Measurements from ENCODE around the gene RGS13.

Gene RGS13

DNA sequence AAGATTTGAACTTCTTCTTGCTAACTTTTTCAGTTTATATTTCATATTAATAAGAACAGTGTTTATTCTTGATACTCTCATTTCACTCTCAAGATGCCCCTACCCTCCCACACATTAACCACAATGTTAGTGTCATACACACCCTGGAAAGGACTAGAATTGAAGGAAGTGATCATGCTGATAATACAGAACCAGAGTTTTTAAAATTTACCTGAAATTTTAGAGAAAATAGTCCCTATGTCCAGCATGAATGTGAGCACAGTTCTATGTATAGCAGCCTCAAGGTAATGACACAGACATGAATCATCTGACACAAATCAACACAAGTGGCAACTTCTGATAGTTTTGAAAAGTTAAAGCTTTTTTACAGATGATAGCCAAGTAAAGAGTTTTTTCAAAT is 34.4 kb upstream of the RGS13 start:
- no peak for DNase-seq (ENCODE audit: low read depth, low spot score)
- no peaks in the 10 kb centered on the region for H3K27me3 ChIP-seq (ENCODE audit: control insufficient read depth, insufficient read depth, low read length)
- H3K4me1 ChIP-seq (ENCODE audit: control insufficient read depth, insufficient read depth, low read length) = no peaks in the 10 kb centered on the region
- H3K9me3 ChIP-seq (ENCODE audit: control insufficient read depth, insufficient read depth, low read length) = no peaks in the 10 kb centered on the region
- H3K27ac ChIP-seq (ENCODE audit: low read length) = no peak overlapping the region
- no peaks in the 10 kb centered on the region for H3K36me3 ChIP-seq (ENCODE audit: control insufficient read depth, insufficient read depth, low read length)
- no peak overlapping the region for H3K4me3 ChIP-seq (ENCODE audit: low read length)

DNA sequence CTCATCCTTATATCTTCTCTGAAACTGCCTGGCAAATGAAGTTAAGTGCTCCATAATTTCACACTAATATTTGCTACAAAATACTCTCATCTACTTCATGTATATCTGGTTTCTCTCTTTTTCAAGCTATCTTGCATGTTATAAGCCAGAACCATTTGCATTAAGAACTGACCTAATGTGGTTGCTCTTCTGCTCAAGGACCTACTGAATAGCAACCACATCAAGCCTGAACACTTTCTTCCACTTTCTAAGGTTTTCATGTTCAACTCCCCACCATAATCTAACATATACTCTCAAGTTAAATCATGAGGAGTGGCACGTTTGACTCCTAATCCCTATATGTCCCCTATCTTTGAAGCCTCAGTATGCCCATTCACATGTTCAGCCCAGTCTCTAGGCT is 33.2 kb upstream of the RGS13 start:
- Histone ChIP-seq H3K4me1 (ENCODE audit: control insufficient read depth, insufficient read depth, low read length) (no peaks in the 10 kb centered on the region), H3K4me3 (ENCODE audit: low read length) (no peak overlapping the region), H3K27ac (ENCODE audit: low read length) (no peak overlapping the region), H3K27me3 (ENCODE audit: control insufficient read depth, insufficient read depth, low read length) (no peaks in the 10 kb centered on the region), H3K9me3 (ENCODE audit: control insufficient read depth, insufficient read depth, low read length) (no peaks in the 10 kb centered on the region), H3K36me3 (ENCODE audit: control insufficient read depth, insufficient read depth, low read length) (no peaks in the 10 kb centered on the region)
- no CpG with 5 or more reads among the region's 1 CpG for WGBS (ENCODE audit: insufficient coverage, insufficient read length)
- DNase-seq (ENCODE audit: low read depth, low spot score) = no peak

DNA sequence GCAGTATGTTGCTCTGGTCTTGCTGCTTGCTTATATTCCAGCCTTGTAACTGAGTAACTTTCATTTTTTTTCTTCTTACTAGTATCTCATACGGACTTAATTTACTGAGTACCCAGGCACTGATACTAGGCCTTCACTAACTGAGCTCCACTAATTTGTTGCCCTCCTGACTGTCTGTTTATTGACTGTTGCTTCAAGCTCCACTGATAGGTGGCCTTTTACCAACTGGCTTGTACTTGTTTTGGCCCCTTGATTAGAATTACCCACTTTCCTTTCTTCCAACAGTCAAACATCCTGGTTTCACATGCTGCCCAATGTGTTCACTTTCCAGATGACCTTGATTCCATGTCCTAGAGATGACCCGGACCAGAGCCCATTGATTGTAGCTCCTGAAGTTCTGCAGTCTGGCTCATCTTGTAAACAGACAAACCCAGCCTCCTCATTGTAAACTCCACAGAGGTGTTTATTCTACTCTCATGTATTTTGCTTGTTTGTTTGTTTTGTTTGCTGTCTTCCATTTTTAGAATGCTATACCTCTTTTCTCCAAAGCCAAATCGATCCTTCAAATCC is 32.6 kb upstream of the RGS13 start:
- H3K9me3 ChIP-seq (ENCODE audit: control insufficient read depth, insufficient read depth, low read length) = no peaks in the 10 kb centered on the region
- no peaks in the 10 kb centered on the region for H3K36me3 ChIP-seq (ENCODE audit: control insufficient read depth, insufficient read depth, low read length)
- no peaks in the 10 kb centered on the region for H3K27me3 ChIP-seq (ENCODE audit: control insufficient read depth, insufficient read depth, low read length)
- no peak for DNase-seq (ENCODE audit: low read depth, low spot score)
- no CpG with 5 or more reads among the region's 3 CpGs for WGBS (ENCODE audit: insufficient coverage, insufficient read length)
- H3K4me1 ChIP-seq (ENCODE audit: control insufficient read depth, insufficient read depth, low read length) = no peaks in the 10 kb centered on the region
- H3K27ac ChIP-seq (ENCODE audit: low read length) = no peak overlapping the region
- no peak overlapping the region for H3K4me3 ChIP-seq (ENCODE audit: low read length)

DNA sequence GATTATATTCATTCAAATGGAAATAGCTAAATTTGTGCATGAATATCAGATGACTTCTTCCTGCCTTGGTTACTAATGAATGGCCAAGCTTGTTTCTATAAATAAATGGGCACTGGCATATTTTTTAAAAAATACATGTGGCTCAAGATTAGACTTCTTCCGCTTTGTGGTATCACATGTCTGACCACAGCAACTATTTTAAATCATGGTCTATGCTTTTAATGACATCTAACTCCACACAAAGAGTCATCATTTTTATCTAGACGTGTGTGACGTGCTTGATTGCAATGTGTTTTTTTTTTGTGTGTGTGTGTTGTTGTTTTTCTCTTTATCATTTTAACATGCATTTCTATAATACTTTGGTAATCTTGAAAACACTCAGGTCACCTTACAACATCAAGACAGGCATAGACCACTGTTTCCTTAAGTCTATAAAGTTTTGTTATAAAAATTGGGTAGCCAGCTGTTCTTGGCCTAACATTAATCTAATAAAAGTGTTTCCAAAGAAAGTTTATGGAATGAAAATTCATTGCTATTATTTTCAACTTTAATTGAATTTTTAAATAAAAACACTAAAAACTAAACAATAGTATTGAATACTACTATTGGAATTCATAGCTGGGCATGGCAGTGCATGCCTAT is 30.8 kb upstream of the RGS13 start:
- no peak overlapping the region for H3K27ac ChIP-seq (ENCODE audit: low read length)

DNA sequence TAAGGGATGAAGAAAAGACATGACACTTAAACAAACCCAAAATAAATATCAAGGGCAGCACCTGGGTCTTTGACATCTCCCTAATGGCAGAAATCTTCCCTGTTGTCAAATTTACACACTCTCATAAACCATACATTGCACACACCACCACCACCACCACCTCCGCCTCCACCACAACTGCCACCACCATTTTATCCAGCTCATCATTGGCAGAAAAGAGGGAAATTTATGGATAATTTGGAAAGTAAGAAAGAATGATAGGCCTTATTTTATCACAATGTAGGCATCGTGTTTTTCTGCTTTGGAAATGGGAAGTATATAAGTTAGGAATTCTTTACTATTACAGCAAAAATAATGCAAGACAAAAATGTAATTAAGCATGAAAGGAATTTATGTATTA is 27.3 kb upstream of the RGS13 start:
- Histone ChIP-seq H3K4me3 (ENCODE audit: low read length) (no peak overlapping the region), H3K9me3 (ENCODE audit: control insufficient read depth, insufficient read depth, low read length) (no peaks in the 10 kb centered on the region), H3K27me3 (ENCODE audit: control insufficient read depth, insufficient read depth, low read length) (no peaks in the 10 kb centered on the region), H3K27ac (ENCODE audit: low read length) (no peak overlapping the region), H3K36me3 (ENCODE audit: control insufficient read depth, insufficient read depth, low read length) (no peaks in the 10 kb centered on the region), H3K4me1 (ENCODE audit: control insufficient read depth, insufficient read depth, low read length) (no peaks in the 10 kb centered on the region)
- WGBS (ENCODE audit: insufficient coverage, insufficient read length) = no CpG with 5 or more reads among the region's 2 CpGs
- no peak for DNase-seq (ENCODE audit: low read depth, low spot score)

More for the DNA sequence above, 30.8 kb upstream of the RGS13 start:
- Histone ChIP-seq H3K4me1 (ENCODE audit: control insufficient read depth, insufficient read depth, low read length) (no peaks in the 10 kb centered on the region), H3K9me3 (ENCODE audit: control insufficient read depth, insufficient read depth, low read length) (no peaks in the 10 kb centered on the region), H3K27me3 (ENCODE audit: control insufficient read depth, insufficient read depth, low read length) (no peaks in the 10 kb centered on the region), H3K4me3 (ENCODE audit: low read length) (no peak overlapping the region), H3K36me3 (ENCODE audit: control insufficient read depth, insufficient read depth, low read length) (no peaks in the 10 kb centered on the region)
- WGBS (ENCODE audit: insufficient coverage, insufficient read length) = no CpG with 5 or more reads among the region's 3 CpGs
- no peak for DNase-seq (ENCODE audit: low read depth, low spot score)

DNA sequence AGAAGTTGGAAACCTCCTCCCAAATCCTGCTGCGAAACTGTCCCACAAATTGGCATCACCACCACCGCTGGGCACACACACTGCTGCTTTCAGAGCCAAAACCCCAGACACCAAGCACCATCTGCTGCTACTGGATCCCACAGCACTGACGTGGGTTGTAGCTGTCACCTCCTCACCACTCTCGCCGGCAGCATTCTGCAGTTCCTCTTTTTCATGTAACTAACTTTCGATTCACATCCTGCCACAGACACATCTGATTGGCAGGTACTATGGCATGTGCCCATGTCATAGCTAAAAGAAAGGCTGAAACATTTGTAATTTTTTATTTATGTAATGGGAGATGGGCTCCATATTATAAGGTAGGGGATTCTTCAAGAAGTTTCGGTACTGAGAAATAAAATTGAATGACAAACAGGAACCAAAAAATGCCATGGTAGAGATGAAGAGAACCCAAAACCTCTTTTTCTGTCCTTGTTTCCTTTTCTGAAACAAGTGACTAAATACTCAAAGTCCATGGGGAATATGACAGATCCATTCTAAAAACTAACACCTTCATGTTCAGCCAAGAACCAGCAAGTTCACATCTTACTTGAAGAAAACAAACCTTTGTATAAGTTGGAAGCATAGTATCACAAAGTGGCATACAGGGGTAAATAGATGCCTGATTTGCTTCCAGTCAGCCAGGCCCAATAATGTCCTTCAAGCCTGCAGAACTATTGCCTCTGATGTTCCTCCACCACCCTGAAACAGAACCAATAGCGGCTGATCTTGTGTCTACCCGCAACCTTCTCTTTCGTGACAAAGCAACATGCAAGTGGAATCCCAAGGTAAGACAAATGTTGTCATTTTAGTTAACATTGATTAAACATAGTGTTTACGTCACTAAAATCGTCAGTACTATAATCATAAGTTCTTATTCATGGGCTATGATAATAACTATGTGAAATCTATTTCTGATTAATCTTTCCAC is 26.6 kb upstream of the RGS13 start:
- Histone ChIP-seq H3K4me3 (ENCODE audit: low read length) (no peak overlapping the region), H3K9me3 (ENCODE audit: control insufficient read depth, insufficient read depth, low read length) (no peaks in the 10 kb centered on the region), H3K27ac (ENCODE audit: low read length) (no peak overlapping the region), H3K36me3 (ENCODE audit: control insufficient read depth, insufficient read depth, low read length) (no peaks in the 10 kb centered on the region), H3K4me1 (ENCODE audit: control insufficient read depth, insufficient read depth, low read length) (no peaks in the 10 kb centered on the region), H3K27me3 (ENCODE audit: control insufficient read depth, insufficient read depth, low read length) (no peaks in the 10 kb centered on the region)
- DNase-seq (ENCODE audit: low read depth, low spot score) = no peak
- no CpG with 5 or more reads among the region's 12 CpGs for WGBS (ENCODE audit: insufficient coverage, insufficient read length)

DNA sequence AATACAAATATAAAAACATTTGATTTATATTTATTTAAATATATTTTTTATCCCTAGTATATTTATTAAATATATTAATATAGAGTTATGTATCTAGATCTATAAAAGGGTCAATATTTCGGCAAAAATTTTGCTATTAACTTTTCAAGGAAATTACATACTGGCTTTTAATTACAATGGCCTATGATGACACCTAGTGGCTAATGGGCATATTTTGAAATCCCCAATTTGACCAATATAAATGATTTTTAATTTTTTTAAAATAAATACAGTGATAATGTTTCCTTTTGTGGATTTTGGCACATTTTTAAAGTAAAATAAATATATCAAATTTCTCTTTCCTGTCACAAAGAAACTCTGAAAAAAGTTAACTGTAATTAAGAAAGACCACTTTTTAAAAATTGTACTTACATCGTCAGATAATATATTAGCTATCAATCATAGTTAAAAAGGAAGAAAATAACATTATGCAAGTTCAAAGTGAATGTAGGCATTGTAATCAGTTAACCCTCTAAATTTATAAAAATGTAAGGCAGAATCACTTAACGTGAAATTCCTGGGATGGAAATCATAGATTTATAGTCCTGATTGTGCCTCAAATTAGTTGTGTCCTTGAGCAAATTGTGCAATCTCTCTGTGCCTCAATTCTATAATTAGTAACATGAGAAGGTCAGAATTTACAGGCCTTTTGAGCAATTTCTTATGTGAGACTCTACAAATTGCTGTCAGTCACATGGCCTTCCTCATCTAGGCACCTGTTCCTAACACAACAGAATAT is 25.6 kb upstream of the RGS13 start:
- H3K4me1 ChIP-seq (ENCODE audit: control insufficient read depth, insufficient read depth, low read length) = no peaks in the 10 kb centered on the region
- no CpG with 5 or more reads among the region's 3 CpGs for WGBS (ENCODE audit: insufficient coverage, insufficient read length)

DNA sequence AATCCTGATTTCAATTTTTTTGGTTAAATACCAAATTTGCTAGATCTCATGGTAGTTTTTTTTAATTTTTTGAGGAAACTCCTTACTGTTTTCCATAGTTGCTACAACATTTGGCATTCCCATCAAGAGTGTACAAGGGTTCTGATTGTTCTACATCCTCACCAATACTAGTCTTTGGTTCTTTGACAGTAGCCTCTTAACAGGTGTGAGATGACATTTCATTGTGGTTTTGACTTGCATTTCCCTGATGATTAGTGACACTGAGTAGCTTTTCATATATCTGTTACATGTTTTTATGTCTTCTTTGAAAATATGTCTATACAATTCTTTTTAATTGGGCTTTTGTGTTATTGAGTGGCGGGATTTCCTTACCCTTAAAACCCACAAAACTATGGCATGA is 20.9 kb upstream of the RGS13 start:
- H3K9me3 ChIP-seq (ENCODE audit: control insufficient read depth, insufficient read depth, low read length) = no peaks in the 10 kb centered on the region
- no CpG with 5 or more reads among the region's 1 CpG for WGBS (ENCODE audit: insufficient coverage, insufficient read length)
- no peaks in the 10 kb centered on the region for H3K36me3 ChIP-seq (ENCODE audit: control insufficient read depth, insufficient read depth, low read length)
- no peak overlapping the region for H3K4me3 ChIP-seq (ENCODE audit: low read length)
- no peak for DNase-seq (ENCODE audit: low read depth, low spot score)
- no peaks in the 10 kb centered on the region for H3K27me3 ChIP-seq (ENCODE audit: control insufficient read depth, insufficient read depth, low read length)
- H3K4me1 ChIP-seq (ENCODE audit: control insufficient read depth, insufficient read depth, low read length) = no peaks in the 10 kb centered on the region
- no peak overlapping the region for H3K27ac ChIP-seq (ENCODE audit: low read length)

More for the DNA sequence above, 25.6 kb upstream of the RGS13 start:
- no peak for DNase-seq (ENCODE audit: low read depth, low spot score)
- H3K9me3 ChIP-seq (ENCODE audit: control insufficient read depth, insufficient read depth, low read length) = no peaks in the 10 kb centered on the region
- no peak overlapping the region for H3K27ac ChIP-seq (ENCODE audit: low read length)
- H3K27me3 ChIP-seq (ENCODE audit: control insufficient read depth, insufficient read depth, low read length) = no peaks in the 10 kb centered on the region
- H3K36me3 ChIP-seq (ENCODE audit: control insufficient read depth, insufficient read depth, low read length) = no peaks in the 10 kb centered on the region
- H3K4me3 ChIP-seq (ENCODE audit: low read length) = no peak overlapping the region

DNA sequence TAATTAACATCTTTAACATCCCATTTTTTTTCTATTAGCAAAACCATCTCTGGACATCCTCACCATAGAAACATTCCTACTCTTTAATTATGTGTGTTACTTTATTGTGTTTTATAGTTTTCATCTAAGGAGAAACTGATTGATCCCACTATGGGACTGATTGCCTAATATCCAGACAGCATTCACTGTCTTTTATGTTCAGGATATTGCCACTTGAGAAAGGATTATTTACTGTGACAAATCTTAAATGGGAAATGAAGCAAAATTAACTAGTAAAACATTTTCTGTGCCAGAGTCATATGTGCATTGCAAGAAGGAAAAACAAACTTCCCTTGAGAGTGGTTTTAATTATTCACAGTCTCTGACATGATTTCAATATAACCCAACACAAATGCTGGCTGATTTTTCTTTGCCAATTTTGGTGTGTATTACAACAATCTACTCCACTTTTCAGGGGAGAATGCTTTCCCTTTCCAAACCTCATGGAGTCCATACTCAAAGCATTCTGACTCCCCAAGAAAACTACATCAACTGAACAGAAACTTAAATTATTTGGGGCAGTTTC is 15.8 kb upstream of the RGS13 start:
- Histone ChIP-seq H3K9me3 (ENCODE audit: control insufficient read depth, insufficient read depth, low read length) (no peaks in the 10 kb centered on the region), H3K4me3 (ENCODE audit: low read length) (no peak overlapping the region), H3K27me3 (ENCODE audit: control insufficient read depth, insufficient read depth, low read length) (no peaks in the 10 kb centered on the region), H3K4me1 (ENCODE audit: control insufficient read depth, insufficient read depth, low read length) (no peaks in the 10 kb centered on the region), H3K27ac (ENCODE audit: low read length) (no peak overlapping the region), H3K36me3 (ENCODE audit: control insufficient read depth, insufficient read depth, low read length) (no peaks in the 10 kb centered on the region)
- no peak for DNase-seq (ENCODE audit: low read depth, low spot score)

All from iPS DF 6.9 (cell line).